ENCODE results near the gene XYLT2. TPM values are rescaled to one million over a fixed set of nuclear protein-coding genes. Genes with fewer than 3 reads are reported as not detected.
A peak's percentile ranks its signal among the peaks of the same experiment; 100 is the strongest.

The XYLT2 gene
- total RNA-seq, 1 experiment from 2014 or later, result 75.8 TPM

- no peak overlapping the region for H3K4me3 Mint-ChIP-seq (ENCODE audit: unreplicated experiment)
- no peak for TF ChIP-seq CTCF (IDR thresholded peaks at IDR 0.05; ENCODE audit: insufficient read depth in 1 of 2, low read depth in 1 of 2, low read length in 1 of 2, severe bottlenecking in 1 of 2, unreplicated experiment in 1 of 2)
- no peaks in the 10 kb centered on the region for H3K9me3 Mint-ChIP-seq (ENCODE audit: unreplicated experiment)
- Histone ChIP-seq H3K4me3 (ENCODE audit: low read depth, low read length) (no peak overlapping the region), H3K27me3 (replicated peaks; ENCODE audit: control insufficient read depth, insufficient read depth, low read length) (no peaks in the 10 kb centered on the region), H3K36me3 (ENCODE audit: control insufficient read depth, insufficient read depth, low read length) (peaks cover 16% of the 10 kb centered on the region), H3K9me3 (no peaks in the 10 kb centered on the region), H3K4me1 (no peaks in the 10 kb centered on the region; the same call in 1 of the 2 replicates)
- peaks cover 10% of the 10 kb centered on the region for H3K4me1 Mint-ChIP-seq (ENCODE audit: low read depth, unreplicated experiment)
- intact Hi-C loops (cut with micrococcal nuclease; ENCODE audit: unreplicated experiment), result loop anchor here (10.0 kb wide), 1 partner anchor 331 kb away; no protein-coding TSS in a partner anchor
- peaks cover 70% of the 10 kb centered on the region for H3K36me3 Mint-ChIP-seq (ENCODE audit: insufficient read depth, unreplicated experiment)
- CTCF ChIA-PET, result interaction anchor here (0.6 to 4.8 kb wide), 12 partner anchors 10 to 163 kb away, joined by 3 to 65 read pairs (median 8); partner anchors contain the start of genes EME1, LRRC59, MRPL27 and RSAD1
- peak overlapping the region; percentile 46 for H3K27ac Mint-ChIP-seq (ENCODE audit: unreplicated experiment)
- POLR2A ChIA-PET, result interaction anchor here (0.6 to 3.5 kb wide), 4 partner anchors 17 to 163 kb away, joined by 3 to 14 read pairs (median 11); partner anchors contain the start of genes LRRC59 and XYLT2
- DNase-seq, result peak in 1 of 2 experiments; percentile 54
- BruUV-seq (replicated peaks), result no TSS peak
- H3K27me3 Mint-ChIP-seq (ENCODE audit: insufficient read depth, unreplicated experiment), result no peaks in the 10 kb centered on the region
These were observed 17.5 kb downstream of the XYLT2 start for GRCh38 chr17:50363217-50364060.

GRCh38 chr17:50364061-50364458 is 18.1 kb downstream of the XYLT2 start:
- Mint-ChIP-seq H3K36me3 (ENCODE audit: insufficient read depth, unreplicated experiment) (peaks cover 75% of the 10 kb centered on the region), H3K9me3 (ENCODE audit: unreplicated experiment) (no peaks in the 10 kb centered on the region), H3K4me1 (ENCODE audit: low read depth, unreplicated experiment) (peaks cover 10% of the 10 kb centered on the region), H3K4me3 (ENCODE audit: unreplicated experiment) (no peak overlapping the region), H3K27ac (ENCODE audit: unreplicated experiment) (peak overlapping the region; percentile 46), H3K27me3 (ENCODE audit: insufficient read depth, unreplicated experiment) (no peaks in the 10 kb centered on the region)
- POLR2A ChIA-PET, result interaction anchor here (0.8 to 3.5 kb wide), 2 partner anchors 18 to 33 kb away, joined by 3 to 14 read pairs; partner anchors contain the start of genes LRRC59 and XYLT2
- Histone ChIP-seq H3K27me3 (replicated peaks; ENCODE audit: control insufficient read depth, insufficient read depth, low read length) (no peaks in the 10 kb centered on the region), H3K4me1 (no peaks in the 10 kb centered on the region; the same call in 1 of the 2 replicates), H3K36me3 (ENCODE audit: control insufficient read depth, insufficient read depth, low read length) (peaks cover 15% of the 10 kb centered on the region), H3K9me3 (no peaks in the 10 kb centered on the region), H3K4me3 (ENCODE audit: low read depth, low read length) (no peak overlapping the region)
- intact Hi-C loops (cut with micrococcal nuclease; ENCODE audit: unreplicated experiment), result loop anchor here (10.0 kb wide), 1 partner anchor 331 kb away; no protein-coding TSS in a partner anchor
- no peak for DNase-seq
- TF ChIP-seq CTCF (IDR thresholded peaks at IDR 0.05; ENCODE audit: insufficient read depth in 1 of 2, low read depth in 1 of 2, low read length in 1 of 2, severe bottlenecking in 1 of 2, unreplicated experiment in 1 of 2), result no peak
- CTCF ChIA-PET, result interaction anchor here (0.6 to 4.8 kb wide), 7 partner anchors 14 to 164 kb away, joined by 3 to 65 read pairs (median 8); partner anchors contain the start of genes LRRC59 and RSAD1
- BruUV-seq (replicated peaks), result no TSS peak

- Mint-ChIP-seq H3K27ac (ENCODE audit: unreplicated experiment) (no peak overlapping the region), H3K9me3 (ENCODE audit: unreplicated experiment) (no peaks in the 10 kb centered on the region), H3K36me3 (ENCODE audit: insufficient read depth, unreplicated experiment) (peaks cover 75% of the 10 kb centered on the region), H3K27me3 (ENCODE audit: insufficient read depth, unreplicated experiment) (no peaks in the 10 kb centered on the region), H3K4me3 (ENCODE audit: unreplicated experiment) (no peak overlapping the region), H3K4me1 (ENCODE audit: low read depth, unreplicated experiment) (peaks cover 10% of the 10 kb centered on the region)
- DNase-seq, result no peak
- intact Hi-C loops (cut with micrococcal nuclease; ENCODE audit: unreplicated experiment), result loop anchor here (10.0 kb wide), 1 partner anchor 330 kb away; no protein-coding TSS in a partner anchor
- no peak overlapping the region for H3K4me3 ChIP-seq (ENCODE audit: low read depth, low read length)
- POLR2A ChIA-PET, result interaction anchor here (0.6 to 0.8 kb wide), 2 partner anchors 12 to 32 kb away, joined by 3 read pairs; partner anchors contain the start of gene LRRC59
- CTCF ChIA-PET, result interaction anchor here (0.9 to 4.8 kb wide), 5 partner anchors 9 to 114 kb away, joined by 3 to 65 read pairs (median 4); partner anchors contain the start of genes LRRC59 and RSAD1
- H3K36me3 ChIP-seq (ENCODE audit: control insufficient read depth, insufficient read depth, low read length), result peaks cover 14% of the 10 kb centered on the region
- no peak for TF ChIP-seq CTCF (IDR thresholded peaks at IDR 0.05; ENCODE audit: insufficient read depth in 1 of 2, low read depth in 1 of 2, low read length in 1 of 2, severe bottlenecking in 1 of 2, unreplicated experiment in 1 of 2)
- BruUV-seq (replicated peaks), result no TSS peak
- no peaks in the 10 kb centered on the region; the same call in 1 of the 2 replicates for H3K4me1 ChIP-seq
- no peaks in the 10 kb centered on the region for H3K9me3 ChIP-seq
- H3K27me3 ChIP-seq (replicated peaks; ENCODE audit: control insufficient read depth, insufficient read depth, low read length), result no peaks in the 10 kb centered on the region
These were observed 18.8 kb downstream of the XYLT2 start for GRCh38 chr17:50364715-50365114.

Measured in Caco-2 (cell line).